Caco-2 (cell line): ENCODE data around the gene A1BG. TPM values are rescaled to one million over a fixed set of nuclear protein-coding genes. Genes with fewer than 3 reads are reported as not detected.

ENCODE experiments used
- BruUV-seq: library from RNA; stranded (reverse); fragments of 400-500 nt; replicated peaks from 2 replicates; lab custom pipeline; 2021; lab: Mats Ljungman, UMichigan
- CTCF ChIA-PET: fragments of 300-600 bp; sonication (Branson Sonifier 250); formaldehyde crosslinking; loops from one replicate; lab custom pipeline; 2022; ENCODE audit warnings: antibody characterized with exemption; lab: Charles Lee
- POLR2A ChIA-PET: fragments of 300-600 bp; sonication (Branson Sonifier 250); formaldehyde crosslinking; loops from one replicate; lab custom pipeline; 2022; ENCODE audit warnings: antibody characterized with exemption; lab: Charles Lee
- DNase-seq, 2 experiments: peaks; one replicate each; pipeline versions ENCODE4 v3.0.0 to v3.0.0-alpha.2; 2020 to 2022
- H3K27me3 ChIP-seq: replicated peaks from 2 replicates; pipeline ENCODE4 v1.6.0; 2011; ENCODE audit warnings: low read length; ENCODE audit not compliant: control insufficient read depth, insufficient read depth
- H3K36me3 ChIP-seq: 2 replicates; pipeline ENCODE4 v1.5.1; 2011; ENCODE audit warnings: low read length; ENCODE audit not compliant: control insufficient read depth, insufficient read depth
- H3K4me1 ChIP-seq: fragments of 250-450 bp; sonication (Bioruptor Pico); 2 replicates; pipeline ENCODE4 v1.5.1; 2020; ENCODE audit warnings: mild to moderate bottlenecking
- H3K4me3 ChIP-seq: 2 replicates; pipeline ENCODE4 v1.5.1; 2011; ENCODE audit warnings: low read depth, mild to moderate bottlenecking, control low read depth, low read length
- H3K9me3 ChIP-seq: fragments of 250-450 bp; sonication (Bioruptor Pico); 2 replicates; pipeline ENCODE4 v1.5.1; 2020; ENCODE audit warnings: mild to moderate bottlenecking, moderate library complexity
- H3K27ac Mint-ChIP-seq: one replicate; pipeline ENCODE4 v1.8.0; 2022; ENCODE audit warnings: mixed read lengths; ENCODE audit not compliant: unreplicated experiment
- H3K27me3 Mint-ChIP-seq: one replicate; pipeline ENCODE4 v1.8.0; 2022; ENCODE audit warnings: mixed read lengths; ENCODE audit not compliant: insufficient read depth, unreplicated experiment
- H3K36me3 Mint-ChIP-seq: one replicate; pipeline ENCODE4 v1.8.0; 2022; ENCODE audit warnings: mild to moderate bottlenecking, mixed read lengths; ENCODE audit not compliant: insufficient read depth, unreplicated experiment
- H3K4me1 Mint-ChIP-seq: one replicate; pipeline ENCODE4 v1.8.0; 2022; ENCODE audit warnings: low read depth, mixed read lengths; ENCODE audit not compliant: unreplicated experiment
- H3K4me3 Mint-ChIP-seq: one replicate; pipeline ENCODE4 v1.8.0; 2022; ENCODE audit warnings: mild to moderate bottlenecking, moderate library complexity, mixed read lengths; ENCODE audit not compliant: unreplicated experiment
- H3K9me3 Mint-ChIP-seq: one replicate; pipeline ENCODE4 v1.8.0; 2022; ENCODE audit warnings: mixed read lengths; ENCODE audit not compliant: unreplicated experiment
- intact Hi-C: fragments of 100-400 bp; cut with micrococcal nuclease; formaldehyde crosslinking; loops from one replicate; pipeline ENCODE4 v1.10.0; 2022; ENCODE audit not compliant: unreplicated experiment
- total RNA-seq: library from RNA; stranded (reverse); gene quantifications from 2 replicates; pipeline ENCODE4 v1.2.3, GENCODE V29; 2022
- TF ChIP-seq, protein P1 (sequence below), 2 experiments: fragments of 200-600 bp in 1 of 2; IDR thresholded peaks; 1 replicate in 1 of 2; 2 replicates in 1 of 2; pipeline versions ENCODE4 v1.5.1 to v1.8.0; 2011 to 2022; ENCODE audit warnings: antibody characterized with exemption in 1 of 2, control low read depth in 1 of 2, inconsistent platforms in 1 of 2, low read depth in 1 of 2, low read length in 1 of 2, mild to moderate bottlenecking in 1 of 2, moderate library complexity in 1 of 2; ENCODE audit not compliant: insufficient read depth in 1 of 2, severe bottlenecking in 1 of 2, unreplicated experiment in 1 of 2

A1BG gene
- total RNA-seq, 1 experiment from 2014 or later = 2.8 TPM

DNA sequence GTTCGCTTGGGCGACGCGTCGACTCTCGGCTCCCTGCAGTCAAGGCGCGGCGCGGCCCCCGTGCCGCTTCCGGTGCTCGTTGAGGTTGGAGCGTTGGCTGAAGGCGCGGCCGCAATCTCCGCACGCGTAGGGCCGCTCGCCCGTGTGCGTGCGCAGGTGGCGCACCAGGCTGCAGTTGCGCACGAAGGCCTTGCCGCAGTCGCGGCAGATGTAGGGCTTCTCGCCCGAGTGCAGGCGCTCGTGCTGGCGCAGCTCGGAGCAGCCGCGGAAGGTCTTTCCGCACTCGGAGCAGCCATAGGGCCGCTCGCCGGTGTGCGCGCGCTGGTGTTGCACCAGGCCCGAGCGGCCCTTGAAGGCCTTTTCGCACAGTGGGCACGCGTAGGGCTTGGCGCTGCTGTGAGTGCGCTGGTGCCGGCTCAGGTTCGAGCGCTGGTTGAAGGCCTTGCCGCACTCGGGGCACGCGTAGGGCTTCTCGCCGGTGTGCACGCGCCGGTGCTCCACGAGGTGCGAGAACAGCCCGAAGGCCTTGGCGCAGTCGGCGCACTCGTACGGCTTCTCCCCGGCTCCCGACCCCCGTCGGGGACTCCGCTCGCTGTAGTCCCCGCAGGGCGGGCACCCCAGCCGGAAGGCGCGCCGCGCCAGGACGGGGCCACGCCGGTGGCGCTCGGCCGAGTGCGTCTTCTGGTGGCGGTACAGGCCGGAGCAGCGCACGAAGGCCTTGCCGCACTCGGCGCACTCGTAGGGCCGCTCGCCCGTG lies 14.6 kb upstream of the A1BG start:
- POLR2A ChIA-PET = no interaction called here
- H3K4me1 Mint-ChIP-seq = no peaks in the 10 kb centered on the region
- no peak for DNase-seq

DNA sequence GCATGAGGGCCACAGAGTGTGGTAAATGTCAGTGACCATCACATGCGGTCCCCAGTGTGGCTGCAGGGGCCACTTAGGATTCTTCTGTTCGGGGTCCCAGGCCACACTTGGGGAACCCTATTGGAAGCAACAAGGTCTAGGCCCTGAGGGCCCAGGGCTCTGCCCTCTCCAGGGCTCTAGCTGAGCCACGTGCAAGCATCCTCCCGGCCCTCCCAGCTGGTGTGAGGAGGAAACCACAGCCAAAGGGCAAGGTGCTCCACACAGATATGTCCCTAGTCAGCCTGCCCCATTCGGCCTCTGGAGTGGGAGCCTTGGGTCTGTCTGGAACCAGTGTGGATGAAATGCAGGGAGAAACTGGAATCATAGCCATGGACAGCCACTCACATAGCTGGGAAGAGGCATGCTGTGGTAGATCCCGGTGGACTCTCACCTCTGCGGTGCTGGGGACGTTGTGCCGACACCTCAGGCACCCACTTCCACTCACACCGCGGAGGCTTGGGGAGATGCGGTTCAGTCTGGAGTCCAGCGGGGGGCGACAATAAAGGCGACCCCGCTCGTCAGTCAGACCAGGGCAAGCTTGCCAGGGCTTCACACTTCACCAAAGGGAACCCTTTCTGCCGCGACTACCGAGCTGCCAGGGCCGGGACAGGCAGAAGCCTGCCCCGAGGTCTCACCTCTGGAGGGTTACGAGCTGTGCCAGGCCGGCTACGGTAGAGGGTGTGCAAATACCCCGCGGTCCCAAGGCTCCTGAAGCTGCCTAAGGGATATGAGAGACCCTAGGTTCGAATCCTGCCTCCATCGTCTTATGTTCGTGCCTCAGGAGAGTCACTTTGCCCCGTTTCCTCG lies 13.5 kb upstream of the A1BG start:
- ChIA-PET CTCF (no interaction called here), POLR2A (no interaction called here)
- Mint-ChIP-seq H3K4me3 (no peak overlapping the region), H3K36me3 (peaks cover 18% of the 10 kb centered on the region), H3K4me1 (no peaks in the 10 kb centered on the region), H3K27ac (no peak overlapping the region), H3K9me3 (no peaks in the 10 kb centered on the region), H3K27me3 (no peaks in the 10 kb centered on the region)
- Histone ChIP-seq H3K27me3 (no peaks in the 10 kb centered on the region), H3K9me3 (no peaks in the 10 kb centered on the region), H3K4me3 (no peak overlapping the region), H3K36me3 (no peaks in the 10 kb centered on the region), H3K4me1 (no peaks in the 10 kb centered on the region)
- DNase-seq = no peak
- BruUV-seq = no TSS peak
- intact Hi-C loops = no loop called here
- TF ChIP-seq, protein P1, sequence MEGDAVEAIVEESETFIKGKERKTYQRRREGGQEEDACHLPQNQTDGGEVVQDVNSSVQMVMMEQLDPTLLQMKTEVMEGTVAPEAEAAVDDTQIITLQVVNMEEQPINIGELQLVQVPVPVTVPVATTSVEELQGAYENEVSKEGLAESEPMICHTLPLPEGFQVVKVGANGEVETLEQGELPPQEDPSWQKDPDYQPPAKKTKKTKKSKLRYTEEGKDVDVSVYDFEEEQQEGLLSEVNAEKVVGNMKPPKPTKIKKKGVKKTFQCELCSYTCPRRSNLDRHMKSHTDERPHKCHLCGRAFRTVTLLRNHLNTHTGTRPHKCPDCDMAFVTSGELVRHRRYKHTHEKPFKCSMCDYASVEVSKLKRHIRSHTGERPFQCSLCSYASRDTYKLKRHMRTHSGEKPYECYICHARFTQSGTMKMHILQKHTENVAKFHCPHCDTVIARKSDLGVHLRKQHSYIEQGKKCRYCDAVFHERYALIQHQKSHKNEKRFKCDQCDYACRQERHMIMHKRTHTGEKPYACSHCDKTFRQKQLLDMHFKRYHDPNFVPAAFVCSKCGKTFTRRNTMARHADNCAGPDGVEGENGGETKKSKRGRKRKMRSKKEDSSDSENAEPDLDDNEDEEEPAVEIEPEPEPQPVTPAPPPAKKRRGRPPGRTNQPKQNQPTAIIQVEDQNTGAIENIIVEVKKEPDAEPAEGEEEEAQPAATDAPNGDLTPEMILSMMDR (IDR thresholded peaks at IDR 0.05; ENCODE audit: insufficient read depth in 1 of 2, low read depth in 1 of 2, low read length in 1 of 2, severe bottlenecking in 1 of 2, unreplicated experiment in 1 of 2) = no peak

More for the DNA sequence above, 14.6 kb upstream of the A1BG start:
- Mint-ChIP-seq H3K27ac (no peak overlapping the region), H3K36me3 (peaks cover 8% of the 10 kb centered on the region), H3K27me3 (no peaks in the 10 kb centered on the region), H3K9me3 (no peaks in the 10 kb centered on the region), H3K4me3 (no peak overlapping the region)
- no peak overlapping the region for H3K4me3 ChIP-seq
- H3K36me3 ChIP-seq = no peaks in the 10 kb centered on the region
- no peaks in the 10 kb centered on the region for H3K9me3 ChIP-seq
- CTCF ChIA-PET = no interaction called here
- H3K4me1 ChIP-seq = no peaks in the 10 kb centered on the region
- no TSS peak for BruUV-seq
- intact Hi-C loops = no loop called here
- H3K27me3 ChIP-seq = no peaks in the 10 kb centered on the region
- TF ChIP-seq, protein P1 (IDR thresholded peaks at IDR 0.05; ENCODE audit: insufficient read depth in 1 of 2, low read depth in 1 of 2, low read length in 1 of 2, severe bottlenecking in 1 of 2, unreplicated experiment in 1 of 2) = no peak

DNA sequence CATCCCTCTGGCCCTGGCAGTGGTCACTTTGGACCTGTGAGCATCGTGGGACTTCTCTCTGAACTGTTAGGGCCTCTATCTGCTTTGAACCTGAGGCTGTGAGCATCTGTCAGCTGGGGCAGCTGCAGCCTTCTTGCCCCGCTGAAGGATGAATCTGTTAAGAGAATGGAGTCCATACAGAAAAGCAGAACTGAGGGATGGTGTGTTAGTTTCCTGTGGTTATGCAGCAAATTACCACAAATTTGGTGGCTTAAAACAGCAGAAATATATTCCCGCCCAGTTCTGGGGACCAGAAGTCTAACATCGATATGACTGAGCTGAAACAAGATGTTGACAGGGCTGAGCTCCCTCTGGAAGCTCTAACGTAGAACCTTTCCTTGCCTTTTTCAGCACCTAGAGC lies 10.9 kb upstream of the A1BG start:
- POLR2A ChIA-PET = interaction anchor here (0.8 kb wide), 1 partner anchor 156 kb away, joined by 4 read pairs; the partner anchor contains the start of gene ZBTB45
- no peak overlapping the region for H3K27ac Mint-ChIP-seq
- no peak for DNase-seq
- Histone ChIP-seq H3K27me3 (no peaks in the 10 kb centered on the region), H3K4me1 (peaks cover 5% of the 10 kb centered on the region; the same call in 1 of the 2 replicates), H3K9me3 (no peaks in the 10 kb centered on the region), H3K36me3 (no peaks in the 10 kb centered on the region), H3K4me3 (no peak overlapping the region)
- H3K27me3 Mint-ChIP-seq = no peaks in the 10 kb centered on the region
- BruUV-seq = no TSS peak
- CTCF ChIA-PET = no interaction called here
- TF ChIP-seq, protein P1 (IDR thresholded peaks at IDR 0.05; ENCODE audit: insufficient read depth in 1 of 2, low read depth in 1 of 2, low read length in 1 of 2, severe bottlenecking in 1 of 2, unreplicated experiment in 1 of 2) = no peak
- intact Hi-C loops = no loop called here
- peaks cover 16% of the 10 kb centered on the region for H3K36me3 Mint-ChIP-seq
- H3K9me3 Mint-ChIP-seq = no peaks in the 10 kb centered on the region
- H3K4me3 Mint-ChIP-seq = peak overlapping the region; percentile 40
- H3K4me1 Mint-ChIP-seq = no peaks in the 10 kb centered on the region
